HG02610 (cell line): ENCODE data around the gene ELAVL1.

Source experiments
- ATAC-seq: cut with Tn5 transposase; IDR thresholded peaks from one replicate; pipeline ENCODE4 v1.9.1; 2021; ENCODE audit warnings: mild to moderate bottlenecking, moderate library complexity; ENCODE audit not compliant: unreplicated experiment

ELAVL1 gene

GRCh38 chr19:7914099-7914498 is 91.3 kb downstream of the ELAVL1 start:
- no peak for ATAC-seq

GRCh38 chr19:7913652-7914051 is 91.8 kb downstream of the ELAVL1 start:
- no peak for ATAC-seq

GRCh38 chr19:7912697-7913564 is 92.5 kb downstream of the ELAVL1 start:
- ATAC-seq: no peak

GRCh38 chr19:7912144-7912696 is 93.2 kb downstream of the ELAVL1 start:
- no peak for ATAC-seq

GRCh38 chr19:7911508-7912143 is 93.8 kb downstream of the ELAVL1 start:
- ATAC-seq: no peak

GRCh38 chr19:7910321-7911161 is 94.9 kb downstream of the ELAVL1 start:
- ATAC-seq: no peak

GRCh38 chr19:7909471-7910067 is 95.9 kb downstream of the ELAVL1 start:
- no peak for ATAC-seq

- no peak for ATAC-seq
These were observed 96.5 kb downstream of the ELAVL1 start for GRCh38 chr19:7908742-7909461.
